GM12878 (cell line): ENCODE results near the gene DNAJC11.

Source experiments
- ATF2 ChIP-seq: IDR thresholded peaks from 2 replicates; pipeline ENCODE4 v1.6.1; 2012; ENCODE audit warnings: low read length, inconsistent platforms
- CHD4 ChIP-seq: fragments of 200-600 bp; sonication (generic); IDR thresholded peaks from 2 replicates; pipeline ENCODE4 v1.6.1; 2016; ENCODE audit warnings: mild to moderate bottlenecking
- CREM ChIP-seq: IDR thresholded peaks from 2 replicates; pipeline ENCODE4 v1.6.1; 2014; ENCODE audit warnings: antibody characterized with exemption, low read depth
- CTCF ChIP-seq, 3 experiments: IDR thresholded peaks in 2 of 3; conservative IDR thresholded peaks in 1 of 3; 2 replicates each; pipeline ENCODE4 v1.5.1; 2011; ENCODE audit warnings: low read depth in 3 of 3, low read length in 3 of 3, mild to moderate bottlenecking in 3 of 3, control low read depth in 2 of 3, moderate library complexity in 2 of 3, inconsistent platforms in 1 of 3, mixed read lengths in 1 of 3; ENCODE audit not compliant: control insufficient read depth in 2 of 3, insufficient read depth in 1 of 3; ENCODE audit errors: extremely low read depth in 1 of 3
- EP300 ChIP-seq, 2 experiments: fragments of 150-350 bp in 1 of 2; IDR thresholded peaks; 2 replicates each; pipeline ENCODE4 v1.6.1; 2011 to 2012; ENCODE audit warnings: low read depth in 2 of 2, low read length in 2 of 2, borderline replicate concordance in 1 of 2, improper control_type of control experiment in 1 of 2, inconsistent platforms in 1 of 2; ENCODE audit not compliant: control insufficient read depth in 1 of 2
- FOS ChIP-seq: IDR thresholded peaks from 3 replicates; pipeline ENCODE4 v1.6.1; 2011; ENCODE audit warnings: borderline replicate concordance; ENCODE audit not compliant: insufficient read length; ENCODE audit errors: extremely low read depth
- MYC ChIP-seq: IDR thresholded peaks from 2 replicates; pipeline ENCODE4 v1.6.1; 2011; ENCODE audit warnings: mild to moderate bottlenecking, low read length, moderate library complexity, inconsistent platforms; ENCODE audit not compliant: insufficient read depth, insufficient replicate concordance, insufficient read length, severe bottlenecking
- PKNOX1 ChIP-seq: fragments of 450-650 bp; IDR thresholded peaks from 2 replicates; pipeline ENCODE4 v1.6.1; 2016; ENCODE audit warnings: mild to moderate bottlenecking
- POLR2AphosphoS5 ChIP-seq: IDR thresholded peaks from 2 replicates; pipeline ENCODE4 v1.6.1; 2011; ENCODE audit warnings: mild to moderate bottlenecking, low read length, inconsistent platforms
- RAD21 ChIP-seq: IDR thresholded peaks from 2 replicates; pipeline ENCODE4 v1.6.1; 2011; ENCODE audit warnings: mild to moderate bottlenecking, low read depth, low read length, moderate library complexity; ENCODE audit not compliant: insufficient read depth
- SMC3 ChIP-seq: IDR thresholded peaks from 2 replicates; pipeline ENCODE4 v1.6.1; 2011; ENCODE audit warnings: low read length, improper control_type of control experiment, borderline replicate concordance
- SPI1 ChIP-seq: IDR thresholded peaks from 2 replicates; pipeline ENCODE4 v1.6.1; 2011; ENCODE audit warnings: low read depth, mild to moderate bottlenecking, low read length, moderate library complexity, borderline replicate concordance; ENCODE audit not compliant: insufficient read depth
- TAF1 ChIP-seq: IDR thresholded peaks from 2 replicates; pipeline ENCODE4 v1.6.1; 2011; ENCODE audit warnings: mild to moderate bottlenecking, low read depth, low read length, borderline replicate concordance
- YBX1 ChIP-seq: fragments of 450-650 bp; IDR thresholded peaks from 2 replicates; pipeline ENCODE4 v1.6.1; 2016; ENCODE audit warnings: antibody characterized with exemption

GRCh38 chr1:6743189-6744101 lies 41.8 kb upstream of the DNAJC11 start:
- TF ChIP-seq CTCF (IDR thresholded peaks at IDR 0.05 in 2 of 3, conservative IDR thresholded peaks at IDR 0.05 in 1 of 3; ENCODE audit: control insufficient read depth in 2 of 3, extremely low read depth in 1 of 3, insufficient read depth in 1 of 3, low read depth in 3 of 3, low read length in 3 of 3) = no peak
- no peak for TF ChIP-seq FOS
- TF ChIP-seq EP300 (IDR thresholded peaks at IDR 0.05; ENCODE audit: borderline replicate concordance in 1 of 2, control insufficient read depth in 1 of 2, low read depth in 2 of 2, low read length in 2 of 2) = no peak
- TF ChIP-seq PKNOX1 = no peak
- no peak for TF ChIP-seq TAF1
- no peak for TF ChIP-seq SPI1
- TF ChIP-seq SMC3 = no peak
- TF ChIP-seq ATF2 = no peak
- no peak for TF ChIP-seq MYC
- TF ChIP-seq YBX1 = no peak
- TF ChIP-seq CREM = no peak
- no peak for TF ChIP-seq RAD21
- no peak for TF ChIP-seq CHD4
- no peak for TF ChIP-seq POLR2AphosphoS5
